ENCODE data around the gene ABTB2. TPM values are rescaled to one million over a fixed set of nuclear protein-coding genes. Genes with fewer than 3 reads are reported as not detected.
A peak's percentile ranks its signal among the peaks of the same experiment; 100 is the strongest.

ABTB2 gene
- total and polyA plus RNA-seq, 12 donors, result 2.5 to 19.1 (median 14.2) TPM

DNA sequence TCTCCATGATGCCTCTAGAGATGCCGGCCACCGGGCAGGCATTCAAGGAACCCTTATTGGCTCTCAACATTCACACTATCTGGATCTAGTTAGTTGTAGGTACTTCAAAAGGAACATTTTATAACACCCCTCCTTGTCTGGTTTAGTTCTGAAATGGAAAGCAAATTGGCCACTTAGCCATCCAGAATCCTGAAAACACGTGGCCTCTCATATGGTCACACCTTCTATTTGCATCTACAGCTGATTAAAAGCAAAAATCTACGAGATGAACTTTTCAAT lies 29.2 kb downstream of the ABTB2 start:
- Histone ChIP-seq H3K4me3 (no peak overlapping the region), H3K9me3 (no peaks in the 10 kb centered on the region), H3K27ac (peak overlapping the region in 1 of 10 donors; percentile 66), H3K27me3 (no peaks in the 10 kb centered on the region), H3K4me1 (peaks cover 8 to 76% (median 41%) of the 10 kb centered on the region in 9 donors), H3K36me3 (no peaks in the 10 kb centered on the region)
- WGBS, 2 donors, result 33 to 51% methylated on average over 4 of the region's 4 CpGs
- TF ChIP-seq, protein P1, sequence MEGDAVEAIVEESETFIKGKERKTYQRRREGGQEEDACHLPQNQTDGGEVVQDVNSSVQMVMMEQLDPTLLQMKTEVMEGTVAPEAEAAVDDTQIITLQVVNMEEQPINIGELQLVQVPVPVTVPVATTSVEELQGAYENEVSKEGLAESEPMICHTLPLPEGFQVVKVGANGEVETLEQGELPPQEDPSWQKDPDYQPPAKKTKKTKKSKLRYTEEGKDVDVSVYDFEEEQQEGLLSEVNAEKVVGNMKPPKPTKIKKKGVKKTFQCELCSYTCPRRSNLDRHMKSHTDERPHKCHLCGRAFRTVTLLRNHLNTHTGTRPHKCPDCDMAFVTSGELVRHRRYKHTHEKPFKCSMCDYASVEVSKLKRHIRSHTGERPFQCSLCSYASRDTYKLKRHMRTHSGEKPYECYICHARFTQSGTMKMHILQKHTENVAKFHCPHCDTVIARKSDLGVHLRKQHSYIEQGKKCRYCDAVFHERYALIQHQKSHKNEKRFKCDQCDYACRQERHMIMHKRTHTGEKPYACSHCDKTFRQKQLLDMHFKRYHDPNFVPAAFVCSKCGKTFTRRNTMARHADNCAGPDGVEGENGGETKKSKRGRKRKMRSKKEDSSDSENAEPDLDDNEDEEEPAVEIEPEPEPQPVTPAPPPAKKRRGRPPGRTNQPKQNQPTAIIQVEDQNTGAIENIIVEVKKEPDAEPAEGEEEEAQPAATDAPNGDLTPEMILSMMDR (IDR thresholded peaks at IDR 0.05), result no peak
- ATAC-seq, result peak in 1 of 8 donors; percentile 2
- intact Hi-C loops (cut with DNase I), result loop anchor here in 1 of 10 donors (2.0 kb wide), 1 partner anchor 16 kb away; no protein-coding TSS in a partner anchor
- DNase-seq, result no peak

DNA sequence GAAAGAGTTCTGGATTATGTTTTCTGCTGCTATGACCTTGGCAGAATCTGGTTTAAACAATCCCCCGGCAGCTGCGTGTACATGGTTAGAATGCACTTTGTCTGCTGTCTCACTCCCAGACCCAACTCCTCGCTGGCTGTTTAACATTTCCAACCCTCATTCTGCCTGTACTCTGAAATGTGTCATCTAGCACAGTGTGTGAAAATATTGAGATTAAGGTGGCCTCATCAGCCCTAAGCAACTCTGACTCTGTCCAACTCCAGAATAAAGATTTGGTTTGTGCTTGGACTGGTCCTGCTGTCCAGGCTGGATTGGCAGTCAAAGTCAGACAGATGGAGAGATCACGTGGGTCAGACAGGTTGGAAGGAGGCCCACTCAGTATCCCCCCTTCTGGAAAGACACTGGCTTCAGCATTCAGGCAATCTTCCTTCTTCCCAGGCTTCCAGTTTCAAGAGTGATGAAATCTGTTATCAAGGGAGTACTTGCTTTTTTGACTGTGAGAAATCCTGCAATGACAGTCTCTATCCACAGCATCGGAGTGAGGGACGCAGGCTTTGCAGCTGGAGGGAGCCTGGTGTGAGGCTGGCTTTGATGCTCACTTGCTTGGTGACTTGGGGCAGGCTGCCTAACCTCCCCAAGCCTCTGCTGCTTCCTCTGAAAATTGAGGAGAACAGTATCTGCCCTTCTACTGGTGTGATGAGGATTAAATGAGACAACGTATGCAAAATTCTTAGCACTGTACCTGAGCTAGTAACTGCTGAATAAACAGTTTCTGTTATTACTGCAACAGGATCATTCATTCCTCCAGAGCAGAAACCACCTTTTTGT lies 29.8 kb downstream of the ABTB2 start:
- Histone ChIP-seq H3K4me3 (no peak overlapping the region), H3K27ac (peak overlapping the region in 7 of 10 donors; percentile 7 to 70 (median 50)), H3K36me3 (no peaks in the 10 kb centered on the region), H3K27me3 (no peaks in the 10 kb centered on the region), H3K4me1 (peaks cover 8 to 80% (median 41%) of the 10 kb centered on the region in 9 donors), H3K9me3 (no peaks in the 10 kb centered on the region)
- intact Hi-C loops (cut with DNase I), result loop anchor here in 1 of 10 donors (2.0 kb wide), 1 partner anchor 17 kb away; no protein-coding TSS in a partner anchor
- DNase-seq, result peak; percentile 39 to 70
- TF ChIP-seq, protein P1 (IDR thresholded peaks at IDR 0.05), result no peak
- WGBS, 2 donors, result 26 to 39% methylated on average over 7 of the region's 7 CpGs
- peak; percentile 76 to 89 (median 81) for ATAC-seq

DNA sequence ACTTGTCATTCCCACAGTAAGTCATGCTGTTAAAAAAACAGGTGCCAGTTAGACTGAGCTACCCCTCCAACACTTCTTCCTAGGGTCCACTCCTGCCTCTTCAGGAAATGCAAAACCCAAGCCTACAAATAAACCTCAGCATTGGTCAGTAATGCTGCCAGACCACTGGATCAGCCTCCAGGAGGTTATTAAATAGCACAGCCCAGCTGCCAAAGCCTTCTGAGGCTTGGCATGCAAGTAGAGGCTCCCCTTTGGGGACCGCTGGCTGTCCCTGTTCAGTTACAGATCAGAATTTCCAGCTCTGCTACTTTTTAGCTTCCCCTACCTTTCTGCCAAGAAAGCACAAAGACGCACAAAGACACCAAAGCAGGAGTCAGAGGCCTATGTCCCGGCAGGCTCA lies 33.3 kb downstream of the ABTB2 start:
- WGBS, 2 donors, result 71 to 77% methylated on average over 3 of the region's 3 CpGs
- no peak overlapping the region for H3K27ac ChIP-seq
- no peak for ATAC-seq
- intact Hi-C loops (cut with DNase I), result no loop called here
- H3K4me1 ChIP-seq, result peaks cover 8 to 66% (median 32%) of the 10 kb centered on the region in 9 donors
- H3K4me3 ChIP-seq, result no peak overlapping the region
- TF ChIP-seq, protein P1 (IDR thresholded peaks at IDR 0.05), result no peak
- no peaks in the 10 kb centered on the region for H3K9me3 ChIP-seq
- DNase-seq, result no peak
- no peaks in the 10 kb centered on the region for H3K36me3 ChIP-seq
- H3K27me3 ChIP-seq, result no peaks in the 10 kb centered on the region

DNA sequence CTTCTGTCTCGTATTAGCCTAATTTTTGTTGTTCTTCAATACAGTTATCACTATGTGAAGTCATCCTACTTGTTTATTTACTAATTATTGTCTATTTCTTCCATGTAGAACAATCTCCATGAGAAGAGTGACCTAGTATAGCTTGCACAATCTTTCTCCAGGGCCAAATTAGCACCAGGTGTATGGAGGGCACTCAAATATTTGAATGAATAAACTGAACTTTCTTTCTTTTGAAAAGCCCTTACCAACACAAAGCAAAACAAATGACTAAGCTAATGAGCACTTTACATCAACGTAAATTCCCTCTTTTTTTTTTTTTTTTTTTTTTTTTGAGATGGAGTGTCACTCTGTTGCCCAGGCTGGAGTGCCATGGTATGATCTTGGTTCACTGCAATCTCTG lies 34.2 kb downstream of the ABTB2 start:
- TF ChIP-seq, protein P1 (IDR thresholded peaks at IDR 0.05), result no peak
- Histone ChIP-seq H3K27ac (no peak overlapping the region), H3K27me3 (no peaks in the 10 kb centered on the region), H3K4me3 (no peak overlapping the region), H3K4me1 (peaks cover 9 to 60% (median 26%) of the 10 kb centered on the region in 9 donors), H3K9me3 (no peaks in the 10 kb centered on the region), H3K36me3 (no peaks in the 10 kb centered on the region)
- no peak for DNase-seq
- ATAC-seq, result no peak
- intact Hi-C loops (cut with DNase I), result no loop called here
- WGBS, 2 donors, result 67 to 80% methylated on average over 2 of the region's 2 CpGs
